Activated CD4-positive, alpha-beta memory T cell treated with anti-CD3 and anti-CD28 coated beads, Interleukin-2, amount 10 ng/mL, durations not matched to agents 7 days and 5 days (primary cell): Measurements from ENCODE around the gene SRD5A1. TPM values are rescaled to one million over a fixed set of nuclear protein-coding genes. Genes with fewer than 3 reads are reported as not detected.
"Not testable (repeated sequence)": the region's sequence is repeated elsewhere in the genome, so short reads cannot be mapped to it uniquely, and the experiment has no call there.

Source experiments
- CTCF ChIA-PET: fragments of 350-600 bp; sonication (Branson Sonifier 250); formaldehyde crosslinking; loops from one replicate; lab custom pipeline; 2021; ENCODE audit warnings: antibody characterized with exemption, inconsistent platforms; lab: Charles Lee
- POLR2A ChIA-PET: fragments of 350-600 bp; sonication (Branson Sonifier 250); formaldehyde crosslinking; loops from one replicate; lab custom pipeline; 2021; ENCODE audit warnings: antibody characterized with exemption; lab: Charles Lee
- DNase-seq: peaks from one replicate; pipeline ENCODE4 v3.0.0-alpha.2; 2020
- H3K27ac Mint-ChIP-seq: one replicate; pipeline ENCODE4 v1.8.0; 2021; ENCODE audit warnings: mild to moderate bottlenecking, mixed read lengths
- H3K27me3 Mint-ChIP-seq: one replicate; pipeline ENCODE4 v1.8.0; 2021; ENCODE audit warnings: mixed read lengths
- H3K36me3 Mint-ChIP-seq: one replicate; pipeline ENCODE4 v1.8.0; 2021; ENCODE audit warnings: low read depth, mixed read lengths
- H3K4me1 Mint-ChIP-seq: one replicate; pipeline ENCODE4 v1.8.0; 2021; ENCODE audit warnings: mixed read lengths
- H3K4me3 Mint-ChIP-seq: one replicate; pipeline ENCODE4 v1.8.0; 2021; ENCODE audit warnings: mild to moderate bottlenecking, mixed read lengths
- H3K9me3 Mint-ChIP-seq: one replicate; pipeline ENCODE4 v1.8.0; 2021; ENCODE audit warnings: mixed read lengths
- total RNA-seq, 2 experiments: library from RNA; stranded (reverse); gene quantifications; one replicate each; pipeline ENCODE4 v1.2.3, GENCODE V29; 2021

The SRD5A1 gene
- total RNA-seq, 2 experiments from 2014 or later: 10.2 to 12.4 TPM

- no peak for DNase-seq
- Mint-ChIP-seq H3K27me3 (no peaks in the 10 kb centered on the region), H3K4me3 (peak overlapping the region; percentile 66), H3K27ac (peak overlapping the region; percentile 18), H3K4me1 (peaks cover 59% of the 10 kb centered on the region), H3K9me3 (no peaks in the 10 kb centered on the region), H3K36me3 (peaks cover 32% of the 10 kb centered on the region)
- ChIA-PET POLR2A (interaction anchor here (0.6 to 5.5 kb wide), 4 partner anchors 11 to 110 kb away, joined by 3 to 63 read pairs (median 5); partner anchors contain the start of gene TENT4A), CTCF (interaction anchor here (0.8 to 1.4 kb wide), 2 partner anchors 74 to 111 kb away, joined by 3 read pairs; no protein-coding TSS in a partner anchor)
These were observed 1.7 kb downstream of the SRD5A1 start for GRCh38 chr5:6634788-6635430.

DNA sequence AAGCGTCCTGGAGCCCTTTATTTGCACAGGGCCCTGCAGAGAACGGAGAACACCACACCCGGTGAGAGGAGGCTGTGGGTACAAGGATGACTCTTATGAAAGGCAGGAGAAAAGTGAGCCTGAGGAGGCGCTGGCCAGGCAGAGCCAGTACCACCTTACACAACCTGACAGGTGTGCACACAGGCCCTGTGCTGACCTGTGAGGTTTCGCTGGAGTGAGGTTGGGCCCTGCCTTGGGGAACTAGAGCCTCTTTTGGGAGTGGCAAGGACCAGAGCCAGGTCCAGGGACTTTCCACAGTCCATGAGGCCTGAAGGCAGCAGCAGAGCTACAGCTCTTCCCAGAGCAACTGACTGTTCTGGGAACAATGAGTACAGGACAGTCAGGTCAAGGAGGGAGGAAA lies 3.1 kb downstream of the SRD5A1 start:
- Mint-ChIP-seq H3K36me3 (peaks cover 20% of the 10 kb centered on the region), H3K27ac (no peak overlapping the region), H3K4me3 (no peak overlapping the region), H3K4me1 (peaks cover 46% of the 10 kb centered on the region), H3K27me3 (no peaks in the 10 kb centered on the region), H3K9me3 (no peaks in the 10 kb centered on the region)
- CTCF ChIA-PET: interaction anchor here (0.8 kb wide), 1 partner anchor 109 kb away, joined by 4 read pairs; no protein-coding TSS in a partner anchor
- POLR2A ChIA-PET: interaction anchor here (5.5 kb wide), 1 partner anchor 75 kb away, joined by 63 read pairs; the partner anchor contains the start of gene TENT4A
- no peak for DNase-seq

DNA sequence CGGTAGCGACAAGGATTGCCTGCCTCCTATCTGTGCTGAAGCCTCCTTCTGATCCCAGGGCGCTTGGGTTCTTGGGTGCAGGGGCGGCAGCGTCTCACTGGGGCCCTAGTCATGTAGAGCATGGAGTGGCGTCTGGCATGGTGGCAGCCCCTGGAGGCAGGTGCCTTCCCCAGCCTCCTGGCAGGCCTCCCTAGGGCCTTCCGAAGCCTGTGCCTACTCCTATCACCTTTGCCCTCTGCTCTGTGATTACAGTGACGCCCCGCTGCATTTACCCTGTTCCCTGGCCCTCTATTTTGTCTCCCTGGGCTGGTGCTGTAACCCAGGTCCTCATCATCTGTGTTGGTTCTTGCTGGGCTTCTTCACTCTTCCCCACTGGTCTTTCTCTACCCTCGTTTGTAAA lies 3.8 kb downstream of the SRD5A1 start:
- Mint-ChIP-seq H3K27me3 (no peaks in the 10 kb centered on the region), H3K4me3 (no peak overlapping the region), H3K4me1 (peaks cover 38% of the 10 kb centered on the region), H3K9me3 (no peaks in the 10 kb centered on the region), H3K36me3 (peaks cover 17% of the 10 kb centered on the region), H3K27ac (no peak overlapping the region)
- no peak for DNase-seq
- CTCF ChIA-PET: no interaction called here
- POLR2A ChIA-PET: no interaction called here

DNA sequence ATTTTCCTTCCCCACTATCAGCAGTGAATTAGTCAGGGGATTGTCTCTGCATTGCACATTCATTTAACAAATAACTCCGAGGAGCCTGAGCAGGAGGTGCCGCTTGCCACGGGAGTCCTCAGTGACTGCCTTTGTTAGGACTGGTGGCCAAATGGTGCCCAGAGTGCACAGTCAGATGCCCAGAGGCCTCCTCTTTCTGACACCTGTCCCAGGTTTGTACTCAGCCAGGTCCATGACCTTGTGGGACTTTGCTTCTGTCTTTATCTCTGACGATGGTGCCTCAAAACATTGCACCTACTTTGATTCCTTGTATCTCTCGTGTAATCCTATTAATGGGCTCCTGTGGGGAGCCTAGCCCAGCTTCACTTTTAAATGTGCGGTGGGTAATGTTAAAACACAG lies 4.3 kb downstream of the SRD5A1 start:
- DNase-seq: no peak
- Mint-ChIP-seq H3K9me3 (no peaks in the 10 kb centered on the region), H3K4me3 (no peak overlapping the region), H3K4me1 (peaks cover 34% of the 10 kb centered on the region), H3K27ac (no peak overlapping the region), H3K27me3 (no peaks in the 10 kb centered on the region), H3K36me3 (peaks cover 13% of the 10 kb centered on the region)
- ChIA-PET CTCF (no interaction called here), POLR2A (interaction anchor here (0.6 kb wide), 1 partner anchor 12 kb away, joined by 3 read pairs; no protein-coding TSS in a partner anchor)

DNA sequence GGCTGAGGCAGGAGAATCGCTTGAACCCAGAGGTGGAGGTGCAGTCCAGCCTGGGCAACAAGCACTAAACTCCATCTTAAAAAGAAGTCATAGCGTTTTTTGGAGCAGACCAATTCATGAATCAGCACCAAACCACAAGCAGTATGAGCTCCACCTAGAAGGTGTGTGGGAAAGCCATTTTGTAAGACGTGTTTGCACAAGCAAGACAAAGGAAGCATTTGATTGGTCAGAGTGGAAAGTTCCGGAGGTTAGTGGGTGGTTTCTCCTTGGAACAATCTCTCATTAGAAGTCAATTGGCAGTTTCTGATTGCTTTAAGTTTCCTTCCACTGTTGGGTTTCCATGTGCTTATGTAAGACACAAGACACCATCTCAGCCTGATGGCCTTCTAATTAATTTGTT lies 5.0 kb downstream of the SRD5A1 start:
- Mint-ChIP-seq H3K27me3 (no peaks in the 10 kb centered on the region), H3K9me3 (no peaks in the 10 kb centered on the region), H3K27ac (no peak overlapping the region), H3K4me3 (no peak overlapping the region), H3K36me3 (peaks cover 10% of the 10 kb centered on the region), H3K4me1 (peaks cover 34% of the 10 kb centered on the region)
- CTCF ChIA-PET: no interaction called here
- POLR2A ChIA-PET: interaction anchor here (0.6 kb wide), 1 partner anchor 13 kb away, joined by 3 read pairs; no protein-coding TSS in a partner anchor
- no peak for DNase-seq

GRCh38 chr5:6642655-6643054 lies 9.4 kb downstream of the SRD5A1 start:
- H3K9me3 Mint-ChIP-seq: peaks cover 3% of the 10 kb centered on the region
- H3K4me3 Mint-ChIP-seq: no peak overlapping the region
- ChIA-PET POLR2A (interaction anchor here (1.2 kb wide), 1 partner anchor 10 kb away, joined by 3 read pairs; the partner anchor contains the start of genes NSUN2 and SRD5A1), CTCF (no interaction called here)
- no peaks in the 10 kb centered on the region for H3K27me3 Mint-ChIP-seq
- no peak overlapping the region for H3K27ac Mint-ChIP-seq
- H3K36me3 Mint-ChIP-seq: peaks cover 25% of the 10 kb centered on the region
- DNase-seq: no peak
- H3K4me1 Mint-ChIP-seq: peaks cover 8% of the 10 kb centered on the region

DNA sequence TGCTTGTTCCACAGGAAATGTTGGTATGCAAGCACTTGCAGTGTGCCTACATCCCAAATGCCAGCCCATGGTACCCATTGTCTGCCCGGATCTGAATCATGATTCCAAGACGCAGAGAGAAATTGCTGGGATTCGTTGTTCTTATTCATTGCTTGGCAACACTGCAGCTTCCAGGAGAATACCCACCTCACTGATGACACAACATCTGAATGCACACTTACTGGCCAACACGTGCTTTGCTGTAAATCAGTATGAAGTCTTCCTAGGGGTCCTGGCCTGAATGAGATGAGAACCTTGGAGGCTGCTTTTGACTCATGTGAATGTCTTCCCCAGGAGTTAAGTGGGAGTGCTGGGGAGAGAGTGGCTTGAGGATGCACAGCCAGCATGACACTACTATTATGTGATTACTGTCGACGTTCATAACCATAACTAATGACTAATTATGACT lies 11.6 kb downstream of the SRD5A1 start:
- Mint-ChIP-seq H3K27ac (no peak overlapping the region), H3K4me1 (peaks cover 2% of the 10 kb centered on the region), H3K4me3 (no peak overlapping the region), H3K36me3 (peaks cover 32% of the 10 kb centered on the region), H3K27me3 (no peaks in the 10 kb centered on the region), H3K9me3 (peaks cover 8% of the 10 kb centered on the region)
- ChIA-PET POLR2A (no interaction called here), CTCF (no interaction called here)
- DNase-seq: no peak

GRCh38 chr5:6645571-6646362 lies 12.5 kb downstream of the SRD5A1 start:
- not testable (repeated sequence) for H3K27me3 Mint-ChIP-seq
- peaks cover 31% of the 10 kb centered on the region for H3K36me3 Mint-ChIP-seq

GRCh38 chr5:6649186-6649585 lies 15.9 kb downstream of the SRD5A1 start:
- ChIA-PET POLR2A (no interaction called here), CTCF (no interaction called here)
- H3K4me3 Mint-ChIP-seq: no peak overlapping the region
- H3K4me1 Mint-ChIP-seq: peaks cover 2% of the 10 kb centered on the region
- no peak for DNase-seq
- H3K36me3 Mint-ChIP-seq: peaks cover 42% of the 10 kb centered on the region
- H3K27ac Mint-ChIP-seq: no peak overlapping the region
- H3K9me3 Mint-ChIP-seq: peaks cover 10% of the 10 kb centered on the region
- H3K27me3 Mint-ChIP-seq: no peaks in the 10 kb centered on the region

More at GRCh38 chr5:6645571-6646362, 12.5 kb downstream of the SRD5A1 start:
- H3K4me1 Mint-ChIP-seq, DNase-seq, POLR2A ChIA-PET, H3K4me3 Mint-ChIP-seq, CTCF ChIA-PET, H3K27ac Mint-ChIP-seq: not testable (repeated sequence)
- peaks cover 10% of the 10 kb centered on the region for H3K9me3 Mint-ChIP-seq

GRCh38 chr5:6649681-6650080 lies 16.4 kb downstream of the SRD5A1 start:
- peaks cover 2% of the 10 kb centered on the region for H3K4me1 Mint-ChIP-seq
- no peak overlapping the region for H3K4me3 Mint-ChIP-seq
- ChIA-PET POLR2A (no interaction called here), CTCF (no interaction called here)
- H3K27ac Mint-ChIP-seq: no peak overlapping the region
- peaks cover 10% of the 10 kb centered on the region for H3K9me3 Mint-ChIP-seq
- no peak for DNase-seq
- H3K27me3 Mint-ChIP-seq: no peaks in the 10 kb centered on the region
- peaks cover 37% of the 10 kb centered on the region for H3K36me3 Mint-ChIP-seq

- H3K9me3 Mint-ChIP-seq: peaks cover 24% of the 10 kb centered on the region
- no peak for DNase-seq
- ChIA-PET CTCF (no interaction called here), POLR2A (no interaction called here)
- H3K4me3 Mint-ChIP-seq: no peak overlapping the region
- H3K27me3 Mint-ChIP-seq: no peaks in the 10 kb centered on the region
- H3K36me3 Mint-ChIP-seq: peaks cover 42% of the 10 kb centered on the region
- H3K4me1 Mint-ChIP-seq: peaks cover 2% of the 10 kb centered on the region
- no peak overlapping the region for H3K27ac Mint-ChIP-seq
These were observed 18.8 kb downstream of the SRD5A1 start for GRCh38 chr5:6652025-6652424.

- Mint-ChIP-seq H3K4me1 (peaks cover 3% of the 10 kb centered on the region), H3K9me3 (peaks cover 17% of the 10 kb centered on the region), H3K36me3 (peaks cover 47% of the 10 kb centered on the region), H3K4me3 (no peak overlapping the region), H3K27ac (no peak overlapping the region), H3K27me3 (no peaks in the 10 kb centered on the region)
- CTCF ChIA-PET: no interaction called here
- DNase-seq: no peak
- POLR2A ChIA-PET: no interaction called here
These were observed 22.2 kb downstream of the SRD5A1 start for GRCh38 chr5:6655432-6655831.

- CTCF ChIA-PET: no interaction called here
These were observed 23.4 kb downstream of the SRD5A1 start for GRCh38 chr5:6656680-6657079.

More at GRCh38 chr5:6656680-6657079, 23.4 kb downstream of the SRD5A1 start:
- H3K36me3 Mint-ChIP-seq: peaks cover 43% of the 10 kb centered on the region
- no peaks in the 10 kb centered on the region for H3K27me3 Mint-ChIP-seq
- no peak overlapping the region for H3K27ac Mint-ChIP-seq
- DNase-seq: no peak
- H3K4me1 Mint-ChIP-seq: peaks cover 3% of the 10 kb centered on the region
- peaks cover 17% of the 10 kb centered on the region for H3K9me3 Mint-ChIP-seq
- no peak overlapping the region for H3K4me3 Mint-ChIP-seq
- POLR2A ChIA-PET: no interaction called here
